Right atrium auricular region (tissue), 2 donors: ENCODE data around the gene ITGA8. TPM values are rescaled to one million over a fixed set of nuclear protein-coding genes. Genes with fewer than 3 reads are reported as not detected.

Experiments
- DNase-seq: peaks from one replicate; pipeline ENCODE4 v3.0.0-alpha.2; 2019; ENCODE audit warnings: low spot score
- H3K27ac ChIP-seq, 2 donors: fragments of 200-600 bp; sonication (generic); 1 replicate in 1 of 2; 2 replicates in 1 of 2; pipeline ENCODE4 v1.5.1; 2016 to 2019
- H3K27me3 ChIP-seq, 2 donors: fragments of 200-600 bp; sonication (generic); one replicate each; pipeline versions ENCODE4 v1.5.1 to v1.6.0; 2017 to 2019
- H3K36me3 ChIP-seq: fragments of 200-600 bp; sonication (generic); one replicate; pipeline ENCODE4 v1.5.1; 2016
- H3K4me1 ChIP-seq, 2 donors: fragments of 200-600 bp; sonication (generic); one replicate each; pipeline versions ENCODE4 v1.5.1 to v1.6.0; 2017 to 2019
- H3K4me3 ChIP-seq, 2 donors: fragments of 200-600 bp; sonication (generic); 1 replicate in 1 of 2; 2 replicates in 1 of 2; pipeline ENCODE4 v1.5.1; 2017 to 2019; ENCODE audit warnings: mild to moderate bottlenecking in 1 of 2, moderate library complexity in 1 of 2
- H3K9me3 ChIP-seq, 2 donors: fragments of 200-600 bp; sonication (generic); one replicate each; pipeline ENCODE4 v1.5.1; 2019
- total RNA-seq, 2 donors: library from RNA; depleted of rRNA; stranded (reverse); fragments of >200 nt; gene quantifications; one replicate each; pipeline ENCODE4 v1.1.0, GENCODE V29; 2016
- TF ChIP-seq, protein P1 (sequence below), 2 donors: fragments of 200-600 bp; sonication (generic); IDR thresholded peaks; one replicate each; pipeline ENCODE4 v1.5.1; 2019; ENCODE audit warnings: antibody characterized with exemption in 2 of 2

ITGA8 gene
- total RNA-seq, 2 donors from 2014 or later, result 4.9 to 6.4 TPM

DNA sequence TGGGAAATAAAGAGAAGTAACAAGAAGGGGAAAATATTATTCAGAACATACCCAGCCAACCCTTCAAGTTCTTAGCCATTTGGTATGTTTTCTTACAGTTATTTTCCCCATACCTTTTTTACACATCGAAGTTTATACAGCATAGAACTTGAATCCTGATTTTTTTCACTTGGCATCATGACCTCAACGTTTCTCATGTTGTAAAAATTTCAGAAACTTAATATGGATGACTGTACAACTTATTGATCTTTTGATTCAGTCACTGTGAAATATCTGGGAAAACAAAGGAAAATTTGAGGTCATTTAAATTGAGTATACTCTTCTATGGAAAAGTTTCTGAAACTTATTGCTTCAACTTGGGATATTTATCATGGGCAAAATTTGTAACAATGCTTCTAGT lies 245.1 kb downstream of the ITGA8 start:
- Histone ChIP-seq H3K27ac (no peak overlapping the region), H3K4me1 (no peaks in the 10 kb centered on the region), H3K9me3 (no peaks in the 10 kb centered on the region), H3K4me3 (no peak overlapping the region), H3K27me3 (no peaks in the 10 kb centered on the region), H3K36me3 (no peaks in the 10 kb centered on the region)
- DNase-seq, result no peak
- TF ChIP-seq, protein P1, sequence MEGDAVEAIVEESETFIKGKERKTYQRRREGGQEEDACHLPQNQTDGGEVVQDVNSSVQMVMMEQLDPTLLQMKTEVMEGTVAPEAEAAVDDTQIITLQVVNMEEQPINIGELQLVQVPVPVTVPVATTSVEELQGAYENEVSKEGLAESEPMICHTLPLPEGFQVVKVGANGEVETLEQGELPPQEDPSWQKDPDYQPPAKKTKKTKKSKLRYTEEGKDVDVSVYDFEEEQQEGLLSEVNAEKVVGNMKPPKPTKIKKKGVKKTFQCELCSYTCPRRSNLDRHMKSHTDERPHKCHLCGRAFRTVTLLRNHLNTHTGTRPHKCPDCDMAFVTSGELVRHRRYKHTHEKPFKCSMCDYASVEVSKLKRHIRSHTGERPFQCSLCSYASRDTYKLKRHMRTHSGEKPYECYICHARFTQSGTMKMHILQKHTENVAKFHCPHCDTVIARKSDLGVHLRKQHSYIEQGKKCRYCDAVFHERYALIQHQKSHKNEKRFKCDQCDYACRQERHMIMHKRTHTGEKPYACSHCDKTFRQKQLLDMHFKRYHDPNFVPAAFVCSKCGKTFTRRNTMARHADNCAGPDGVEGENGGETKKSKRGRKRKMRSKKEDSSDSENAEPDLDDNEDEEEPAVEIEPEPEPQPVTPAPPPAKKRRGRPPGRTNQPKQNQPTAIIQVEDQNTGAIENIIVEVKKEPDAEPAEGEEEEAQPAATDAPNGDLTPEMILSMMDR (IDR thresholded peaks at IDR 0.05), result no peak

DNA sequence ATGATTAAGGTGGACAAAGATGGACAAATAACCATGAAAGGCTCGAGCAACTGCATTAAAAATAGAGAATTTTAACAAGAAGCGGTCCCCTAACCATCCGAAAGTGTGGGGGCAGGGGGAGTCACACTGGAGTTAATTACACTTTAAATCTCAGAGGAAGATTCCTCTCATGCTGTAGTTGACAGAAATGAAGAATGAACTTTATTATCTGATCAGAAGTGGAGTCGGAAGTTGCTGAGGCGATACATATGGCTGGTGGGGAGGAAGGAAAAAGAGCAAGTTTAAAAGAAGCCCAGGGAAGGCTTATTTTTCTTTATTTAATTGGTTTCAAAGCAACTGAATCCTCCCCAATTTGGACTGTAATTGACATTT lies 246.3 kb downstream of the ITGA8 start:
- H3K36me3 ChIP-seq, result no peaks in the 10 kb centered on the region
- DNase-seq, result no peak
- TF ChIP-seq, protein P1 (IDR thresholded peaks at IDR 0.05), result no peak
- no peak overlapping the region for H3K27ac ChIP-seq
- H3K4me3 ChIP-seq, result no peak overlapping the region
- no peaks in the 10 kb centered on the region for H3K4me1 ChIP-seq
- no peaks in the 10 kb centered on the region for H3K27me3 ChIP-seq
- no peaks in the 10 kb centered on the region for H3K9me3 ChIP-seq

DNA sequence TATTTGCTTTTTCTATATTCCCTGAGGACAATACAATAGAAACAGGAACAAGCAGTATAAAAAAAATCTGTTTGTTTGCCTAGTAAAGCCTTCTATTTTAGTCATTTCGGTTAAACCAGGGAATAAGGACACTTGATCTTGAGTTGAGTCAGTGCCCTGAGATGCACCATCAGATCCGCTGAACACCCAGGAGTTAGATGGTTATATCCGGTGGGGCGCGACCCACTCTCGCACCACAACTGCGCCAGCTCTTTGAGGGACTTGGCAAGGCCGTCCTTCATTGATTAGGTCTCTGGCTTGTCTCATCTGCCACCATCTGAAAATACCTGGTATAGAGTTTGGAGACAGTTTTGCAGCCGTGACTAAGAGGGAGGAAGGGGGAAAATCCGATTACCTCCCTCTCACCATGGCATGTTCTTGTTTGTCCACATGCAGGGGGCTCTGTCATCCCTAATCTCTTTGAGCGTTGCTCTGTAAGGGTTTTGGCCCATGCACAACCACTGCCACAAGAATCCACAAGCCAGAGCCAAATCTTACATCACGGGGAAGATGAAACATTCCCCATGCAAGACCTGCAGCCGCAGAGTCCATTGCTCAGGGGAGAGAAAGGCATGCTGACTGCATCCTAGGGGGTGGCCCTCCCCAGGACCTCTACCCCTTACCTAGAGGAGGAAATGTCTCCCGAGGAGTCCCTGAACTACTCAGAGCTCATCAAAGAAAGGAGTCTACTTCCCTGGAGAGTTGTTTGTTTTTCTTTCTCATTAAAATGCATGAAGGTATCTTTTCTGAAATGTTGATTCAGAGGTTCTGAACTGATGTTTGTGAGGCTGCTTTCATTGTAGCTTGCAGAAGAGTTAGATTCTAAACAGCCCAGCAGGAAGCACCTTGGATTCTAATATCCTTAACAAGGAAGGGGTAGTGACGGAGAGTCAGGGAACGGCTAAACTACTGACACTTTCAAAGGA lies 247.0 kb downstream of the ITGA8 start:
- Histone ChIP-seq H3K4me1 (no peaks in the 10 kb centered on the region), H3K9me3 (no peaks in the 10 kb centered on the region), H3K36me3 (no peaks in the 10 kb centered on the region), H3K4me3 (no peak overlapping the region), H3K27me3 (no peaks in the 10 kb centered on the region), H3K27ac (no peak overlapping the region)
- TF ChIP-seq, protein P1 (IDR thresholded peaks at IDR 0.05), result no peak
- no peak for DNase-seq

DNA sequence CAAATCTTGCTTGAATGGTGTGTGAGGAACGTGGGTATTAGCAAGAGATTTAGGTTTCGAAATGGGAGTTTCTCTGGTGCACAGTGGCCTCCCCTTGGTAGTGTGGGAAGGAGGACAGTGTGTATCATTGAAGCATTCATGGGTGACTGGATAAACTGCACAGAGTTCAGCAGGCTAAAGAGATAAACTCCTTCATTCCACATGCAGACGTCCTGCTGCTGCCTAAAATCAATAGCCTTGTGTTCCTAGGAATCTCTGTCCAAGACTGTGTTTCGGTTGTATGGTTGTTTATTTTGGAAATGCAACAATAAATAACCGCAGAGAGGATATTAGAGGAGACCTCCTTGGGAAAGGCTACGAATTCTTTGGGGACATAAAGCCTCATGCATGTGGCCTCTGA lies 247.7 kb downstream of the ITGA8 start:
- Histone ChIP-seq H3K9me3 (no peaks in the 10 kb centered on the region), H3K4me1 (no peaks in the 10 kb centered on the region), H3K27ac (no peak overlapping the region), H3K36me3 (no peaks in the 10 kb centered on the region), H3K4me3 (no peak overlapping the region), H3K27me3 (no peaks in the 10 kb centered on the region)
- DNase-seq, result no peak
- TF ChIP-seq, protein P1 (IDR thresholded peaks at IDR 0.05), result no peak

DNA sequence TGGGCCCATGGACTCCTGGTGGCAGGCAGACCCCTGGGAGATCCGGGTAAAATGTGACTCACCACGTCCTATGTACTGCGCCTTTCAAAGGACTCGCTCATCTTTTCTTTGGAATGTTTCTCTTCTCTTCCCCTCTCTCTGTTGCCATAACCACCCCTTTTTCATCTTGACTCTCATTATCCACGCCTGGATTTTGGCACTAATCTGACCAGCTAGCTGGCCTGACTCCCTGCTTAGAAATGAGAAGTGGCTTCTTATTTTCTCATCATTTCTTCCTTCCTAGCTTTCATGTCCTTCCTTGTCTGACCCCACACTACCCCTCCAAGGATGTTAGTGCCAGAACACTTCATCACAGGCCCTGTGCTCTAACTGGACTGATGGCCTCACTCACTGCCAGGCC lies 250.6 kb downstream of the ITGA8 start:
- H3K9me3 ChIP-seq, result no peaks in the 10 kb centered on the region
- H3K4me3 ChIP-seq, result no peak overlapping the region
- DNase-seq, result no peak
- TF ChIP-seq, protein P1 (IDR thresholded peaks at IDR 0.05), result no peak
- H3K27me3 ChIP-seq, result no peaks in the 10 kb centered on the region
- H3K27ac ChIP-seq, result no peak overlapping the region
- H3K36me3 ChIP-seq, result no peaks in the 10 kb centered on the region
- no peaks in the 10 kb centered on the region for H3K4me1 ChIP-seq
